SK-N-SH treated with all-trans-retinoic acid at 6 μM for 48 hours (cell line): Measurements from ENCODE around the gene AP4E1.

Experiments
- OSR1 ChIP-seq: fragments of 250-450 bp; sonication (Bioruptor Pico); IDR thresholded peaks from 2 replicates; pipeline ENCODE4 v1.8.0; 2022; ENCODE audit warnings: moderate library complexity, mild to moderate bottlenecking, inconsistent platforms
- TCF4 ChIP-seq: fragments of 250-450 bp; sonication (Bioruptor Pico); IDR thresholded peaks from 2 replicates; pipeline ENCODE4 v1.8.0; 2021; ENCODE audit warnings: mild to moderate bottlenecking, moderate library complexity, borderline replicate concordance
- TSHZ2 ChIP-seq: fragments of 250-450 bp; sonication (Bioruptor Pico); IDR thresholded peaks from 2 replicates; pipeline ENCODE4 v1.5.0; 2020; ENCODE audit warnings: mild to moderate bottlenecking, moderate library complexity
- ZFP30 ChIP-seq: fragments of 450-650 bp; formaldehyde crosslinking; IDR thresholded peaks from 2 replicates; pipeline ENCODE4 v1.5.0; 2022; ENCODE audit warnings: mild to moderate bottlenecking, moderate library complexity

- TF ChIP-seq TSHZ2, result no peak
- TF ChIP-seq ZFP30 (CRISPR knock-in tag), result no peak
- no peak for TF ChIP-seq TCF4 (CRISPR knock-in tag)
- no peak for TF ChIP-seq OSR1
Observed at GRCh38 chr15:50929062-50929461, 20.6 kb downstream of the AP4E1 start.
